Camera-type eye (tissue), 1 donor: ENCODE results near the gene ALDH18A1. TPM values are rescaled to one million over a fixed set of nuclear protein-coding genes. Genes with fewer than 3 reads are reported as not detected.

Experiments
- total RNA-seq: library from RNA; depleted of rRNA; stranded (reverse); fragments of >200 nt; gene quantifications from one replicate; pipeline ENCODE4 v1.2.3, GENCODE V29; 2014

ALDH18A1 gene
- total RNA-seq: 74.7 TPM

GRCh38 chr10:95656291-95657164 lies at the start of gene ALDH18A1:
Gene ALDH18A1 (minus strand): TSS chr10:95656711. CDS start chr10:95653377, 3,334 bp downstream.

GRCh38 chr10:95693668-95694534 lies 37.4 kb upstream of the ALDH18A1 start, which contains the start of gene TCTN3:
Gene TCTN3 (minus strand): TSS chr10:95693927. CDS start chr10:95693899, 28 bp downstream.

GRCh38 chr10:95561177-95561863 lies 95.2 kb downstream of the ALDH18A1 start, which contains the start of gene SORBS1:
Gene SORBS1 (minus strand): TSS chr10:95561371. CDS start chr10:95441135, 120,236 bp downstream.

Other genes starting within 250 kb of the ALDH18A1 start
- 72.9 TPM for gene SORBS1, start 95.3 kb downstream of the ALDH18A1 start, total RNA-seq
- 31.3 TPM for gene TCTN3, start 37.2 kb upstream of the ALDH18A1 start, total RNA-seq
- gene ENTPD1, start 99.5 kb upstream of the ALDH18A1 start, total RNA-seq: 27.6 TPM